Peyer's patch (tissue), 4 donors: ENCODE measurements around the gene PRDM5.

Experiments
- POLR2A ChIP-seq, 2 donors: fragments of 450-650 bp; IDR thresholded peaks; one replicate each; pipeline ENCODE4 v1.5.1; 2017; ENCODE audit warnings: antibody characterized with exemption in 2 of 2, mild to moderate bottlenecking in 2 of 2, moderate library complexity in 2 of 2
- TF ChIP-seq, protein P1 (sequence below), 6 experiments: fragments of 450-650 bp in 4 of 6; fragments of 200-600 bp in 2 of 6; sonication (generic) in 1 of 6; IDR thresholded peaks; one replicate each; pipeline ENCODE4 v1.5.1; 2017 to 2019; ENCODE audit warnings: antibody characterized with exemption in 6 of 6, mild to moderate bottlenecking in 3 of 6, moderate library complexity in 1 of 6

DNA sequence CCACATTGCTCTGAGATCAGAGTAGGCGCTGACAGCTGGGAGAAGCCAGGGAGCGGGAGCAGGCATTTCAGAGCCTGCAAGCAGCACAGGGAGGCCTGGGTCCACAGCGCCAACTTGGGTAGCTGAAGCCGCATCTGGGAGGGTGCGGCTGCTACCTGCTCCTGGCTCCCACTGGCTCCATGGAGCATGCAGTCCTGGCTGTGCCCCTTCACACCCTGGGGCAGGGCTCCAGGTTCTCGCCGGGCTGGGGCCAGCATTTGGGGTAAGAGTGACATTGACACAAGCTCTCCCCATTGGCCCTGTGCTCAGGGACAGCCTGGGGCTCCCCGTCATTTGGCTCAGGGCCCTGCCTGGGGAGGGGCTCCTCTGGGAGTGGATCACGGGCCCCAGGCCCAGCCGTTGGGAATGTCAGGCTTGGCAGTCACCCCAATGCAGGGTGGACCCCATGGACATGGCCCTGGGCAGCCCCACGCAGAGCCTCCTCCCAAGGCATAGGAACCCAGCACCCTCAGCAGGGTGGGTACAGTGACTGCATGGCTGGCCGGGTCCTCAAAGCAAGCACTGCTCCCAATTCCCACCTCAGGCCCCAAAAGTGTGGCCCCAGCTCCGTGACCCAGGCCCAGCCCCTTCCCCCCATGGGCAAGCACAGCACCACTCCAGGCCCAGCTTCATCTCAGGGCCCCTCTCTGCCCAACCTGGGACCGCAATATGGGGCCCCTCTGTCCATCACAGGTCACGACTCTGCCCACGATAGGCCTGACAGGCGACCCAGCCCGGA lies 82.4 kb downstream of the PRDM5 start:
- TF ChIP-seq, protein P1, sequence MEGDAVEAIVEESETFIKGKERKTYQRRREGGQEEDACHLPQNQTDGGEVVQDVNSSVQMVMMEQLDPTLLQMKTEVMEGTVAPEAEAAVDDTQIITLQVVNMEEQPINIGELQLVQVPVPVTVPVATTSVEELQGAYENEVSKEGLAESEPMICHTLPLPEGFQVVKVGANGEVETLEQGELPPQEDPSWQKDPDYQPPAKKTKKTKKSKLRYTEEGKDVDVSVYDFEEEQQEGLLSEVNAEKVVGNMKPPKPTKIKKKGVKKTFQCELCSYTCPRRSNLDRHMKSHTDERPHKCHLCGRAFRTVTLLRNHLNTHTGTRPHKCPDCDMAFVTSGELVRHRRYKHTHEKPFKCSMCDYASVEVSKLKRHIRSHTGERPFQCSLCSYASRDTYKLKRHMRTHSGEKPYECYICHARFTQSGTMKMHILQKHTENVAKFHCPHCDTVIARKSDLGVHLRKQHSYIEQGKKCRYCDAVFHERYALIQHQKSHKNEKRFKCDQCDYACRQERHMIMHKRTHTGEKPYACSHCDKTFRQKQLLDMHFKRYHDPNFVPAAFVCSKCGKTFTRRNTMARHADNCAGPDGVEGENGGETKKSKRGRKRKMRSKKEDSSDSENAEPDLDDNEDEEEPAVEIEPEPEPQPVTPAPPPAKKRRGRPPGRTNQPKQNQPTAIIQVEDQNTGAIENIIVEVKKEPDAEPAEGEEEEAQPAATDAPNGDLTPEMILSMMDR (IDR thresholded peaks at IDR 0.05), result no peak
- TF ChIP-seq POLR2A (IDR thresholded peaks at IDR 0.05), result no peak
